ENCODE data around the gene PATE4.
"Not testable (repeated sequence)": the region's sequence is repeated elsewhere in the genome, so short reads cannot be mapped to it uniquely, and the experiment has no call there.

The PATE4 gene

DNA sequence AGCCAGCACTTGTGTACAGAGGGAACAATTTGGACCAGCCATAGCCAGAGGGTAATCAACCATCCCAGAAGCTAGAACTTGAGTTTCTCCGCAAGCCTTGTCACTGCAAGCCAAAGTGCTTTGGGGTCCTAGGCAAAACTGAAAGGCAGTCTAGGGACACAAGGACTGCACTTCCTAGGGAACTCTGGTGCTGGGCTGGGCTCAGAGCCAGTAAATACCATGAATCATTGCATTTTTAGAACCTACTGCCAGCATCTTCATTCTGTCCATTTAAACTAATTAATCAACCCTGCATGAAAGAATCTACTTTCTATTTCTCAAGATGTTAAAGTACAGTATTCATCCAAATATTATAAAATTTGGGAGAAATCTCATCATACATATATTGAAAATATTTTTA is 25.2 kb upstream of the PATE4 start:
- H3K4me3 ChIP-seq, result no peak overlapping the region
- DNase-seq (ENCODE audit: low spot score), result no peak
- TF ChIP-seq, protein P1, sequence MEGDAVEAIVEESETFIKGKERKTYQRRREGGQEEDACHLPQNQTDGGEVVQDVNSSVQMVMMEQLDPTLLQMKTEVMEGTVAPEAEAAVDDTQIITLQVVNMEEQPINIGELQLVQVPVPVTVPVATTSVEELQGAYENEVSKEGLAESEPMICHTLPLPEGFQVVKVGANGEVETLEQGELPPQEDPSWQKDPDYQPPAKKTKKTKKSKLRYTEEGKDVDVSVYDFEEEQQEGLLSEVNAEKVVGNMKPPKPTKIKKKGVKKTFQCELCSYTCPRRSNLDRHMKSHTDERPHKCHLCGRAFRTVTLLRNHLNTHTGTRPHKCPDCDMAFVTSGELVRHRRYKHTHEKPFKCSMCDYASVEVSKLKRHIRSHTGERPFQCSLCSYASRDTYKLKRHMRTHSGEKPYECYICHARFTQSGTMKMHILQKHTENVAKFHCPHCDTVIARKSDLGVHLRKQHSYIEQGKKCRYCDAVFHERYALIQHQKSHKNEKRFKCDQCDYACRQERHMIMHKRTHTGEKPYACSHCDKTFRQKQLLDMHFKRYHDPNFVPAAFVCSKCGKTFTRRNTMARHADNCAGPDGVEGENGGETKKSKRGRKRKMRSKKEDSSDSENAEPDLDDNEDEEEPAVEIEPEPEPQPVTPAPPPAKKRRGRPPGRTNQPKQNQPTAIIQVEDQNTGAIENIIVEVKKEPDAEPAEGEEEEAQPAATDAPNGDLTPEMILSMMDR (IDR thresholded peaks at IDR 0.05), result no peak
- no peak overlapping the region for H3K27ac ChIP-seq

DNA sequence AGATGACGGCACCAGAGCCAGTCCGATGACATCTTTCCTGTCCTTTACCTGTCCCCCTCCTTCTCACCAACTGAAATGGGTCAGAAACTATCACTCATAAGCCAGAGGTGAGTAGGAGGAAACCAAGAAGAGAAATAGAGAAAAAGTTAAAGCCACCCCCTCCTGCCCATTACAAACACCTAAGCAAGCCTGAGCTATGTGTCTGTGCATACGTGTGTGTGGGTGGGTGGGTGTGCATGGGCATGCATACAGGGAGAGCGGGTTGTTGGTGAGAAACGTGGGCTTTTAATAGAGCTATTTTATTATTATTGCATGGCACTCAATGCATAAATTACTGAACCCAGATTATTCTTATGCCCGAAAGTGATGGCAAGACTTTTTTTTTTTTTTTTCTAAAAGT is 2.6 kb downstream of the PATE4 start:
- no peak overlapping the region for H3K27ac ChIP-seq
- no peak overlapping the region for H3K4me3 ChIP-seq
- DNase-seq (ENCODE audit: low spot score), result no peak
- TF ChIP-seq, protein P1 (IDR thresholded peaks at IDR 0.05), result no peak

DNA sequence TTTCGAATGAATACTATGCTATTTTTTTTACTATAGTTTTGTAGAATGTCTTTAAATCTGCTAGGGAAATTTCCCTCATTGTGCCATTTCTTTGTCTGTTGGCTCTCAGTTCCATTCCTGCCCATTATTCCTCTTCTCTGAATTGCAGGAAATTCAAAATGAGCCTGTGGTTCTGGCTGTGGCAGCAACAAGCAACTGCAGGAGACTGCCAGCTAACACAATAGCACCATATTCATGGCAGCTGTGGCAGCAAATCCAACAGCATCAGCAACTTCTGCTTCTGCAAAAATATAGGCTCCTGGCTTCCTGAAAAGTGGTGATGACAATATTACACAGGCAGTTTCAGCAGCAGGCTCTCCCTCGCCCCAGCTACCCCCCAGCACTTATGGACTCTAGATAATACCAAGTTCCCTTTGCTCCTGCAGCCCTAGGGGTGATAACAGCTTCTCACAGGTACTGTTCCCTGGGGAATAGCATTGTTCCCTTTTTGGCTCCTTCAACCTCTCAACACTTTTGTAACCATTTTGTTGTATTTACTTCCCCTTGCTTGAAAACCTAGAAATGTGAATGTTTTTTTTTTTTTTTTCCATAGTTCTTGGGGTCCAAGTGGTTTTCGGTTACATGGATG is 9.3 kb downstream of the PATE4 start:
- TF ChIP-seq, protein P1 (IDR thresholded peaks at IDR 0.05), result no peak
- H3K27ac ChIP-seq, result no peak overlapping the region
- DNase-seq (ENCODE audit: low spot score), result no peak
- no peak overlapping the region for H3K4me3 ChIP-seq

DNA sequence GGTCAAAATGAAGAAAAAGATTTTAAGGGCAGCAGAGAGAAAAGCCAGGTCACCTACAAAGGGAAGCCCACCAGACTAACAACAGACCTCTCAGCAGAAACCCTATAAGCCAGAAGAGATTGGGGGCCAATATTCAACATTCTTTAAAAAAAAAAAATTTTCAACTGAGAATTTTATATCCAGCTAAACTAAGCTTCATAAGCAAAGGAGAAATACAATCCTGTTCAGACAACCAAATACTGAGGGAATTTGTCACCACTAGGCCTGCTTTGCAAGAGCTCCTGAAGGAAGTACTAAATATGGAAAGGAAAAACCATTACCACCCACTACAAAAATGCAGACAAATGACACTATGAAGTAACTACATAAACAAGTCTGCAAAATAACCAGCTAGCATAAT is 13.1 kb downstream of the PATE4 start:
- DNase-seq (ENCODE audit: low spot score), result no peak
- TF ChIP-seq, protein P1 (IDR thresholded peaks at IDR 0.05), result no peak
- no peak overlapping the region for H3K27ac ChIP-seq
- no peak overlapping the region for H3K4me3 ChIP-seq

DNA sequence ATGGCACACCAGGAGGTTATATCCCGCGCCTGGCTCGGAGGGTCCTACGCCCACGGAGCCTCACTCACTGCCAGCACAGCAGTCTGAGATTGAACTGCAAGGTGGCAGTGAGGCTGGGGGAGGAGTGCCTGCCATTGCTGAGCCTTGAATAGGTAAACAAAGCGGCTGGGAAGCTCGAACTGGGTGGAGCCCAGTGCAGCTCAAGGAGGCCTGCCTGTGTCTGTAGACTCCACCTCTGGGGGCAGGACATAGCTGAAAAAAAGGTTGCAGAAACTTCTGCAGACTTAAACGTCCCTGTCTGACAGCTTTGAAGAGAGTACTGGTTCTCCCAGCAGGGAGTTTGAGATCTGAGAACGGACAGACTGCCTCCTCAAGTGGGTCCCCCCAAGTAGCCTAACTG is 24.6 kb downstream of the PATE4 start:
- H3K4me3 ChIP-seq; DNase-seq (ENCODE audit: low spot score); H3K27ac ChIP-seq: not testable (repeated sequence)

DNA sequence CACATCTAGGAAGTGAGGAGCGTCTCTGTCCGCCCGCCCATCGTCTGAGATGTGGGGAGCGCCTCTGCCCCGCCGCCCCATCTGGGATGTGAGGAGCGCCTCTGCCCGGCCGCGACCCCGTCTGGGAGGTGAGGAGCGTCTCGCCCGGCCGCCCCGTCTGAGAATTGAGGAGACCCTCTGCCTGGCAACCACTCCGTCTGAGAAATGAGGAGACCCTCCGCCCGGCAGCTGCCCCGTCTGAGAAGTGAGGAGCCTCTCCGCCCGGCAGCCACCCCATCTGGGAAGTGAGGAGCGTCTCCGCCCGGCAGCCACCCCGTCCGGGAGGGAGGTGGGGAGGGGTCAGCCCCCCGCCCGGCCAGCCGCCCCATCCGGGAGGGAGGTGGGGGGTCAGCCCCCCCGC is 29.7 kb downstream of the PATE4 start:
- DNase-seq (ENCODE audit: low spot score); H3K27ac ChIP-seq; H3K4me3 ChIP-seq: not testable (repeated sequence)

DNA sequence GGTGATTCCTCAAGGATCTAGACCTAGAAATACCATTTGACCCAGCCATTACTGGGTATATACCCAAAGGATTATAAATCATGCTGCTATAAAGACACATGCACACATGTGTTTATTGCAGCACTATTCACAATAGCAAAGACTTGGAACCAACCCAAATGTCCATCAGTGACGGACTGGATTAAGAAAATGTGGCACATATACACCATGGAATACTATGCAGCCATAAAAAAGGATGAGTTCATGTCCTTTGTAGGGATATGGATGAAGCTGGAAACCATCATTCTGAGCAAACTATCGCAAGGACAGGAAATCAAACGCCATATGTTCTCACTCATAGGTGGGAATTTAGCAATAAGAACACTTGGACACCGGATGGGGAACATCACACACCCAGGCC is 32.2 kb downstream of the PATE4 start:
- not testable (repeated sequence) for DNase-seq (ENCODE audit: low spot score); H3K4me3 ChIP-seq; H3K27ac ChIP-seq

DNA sequence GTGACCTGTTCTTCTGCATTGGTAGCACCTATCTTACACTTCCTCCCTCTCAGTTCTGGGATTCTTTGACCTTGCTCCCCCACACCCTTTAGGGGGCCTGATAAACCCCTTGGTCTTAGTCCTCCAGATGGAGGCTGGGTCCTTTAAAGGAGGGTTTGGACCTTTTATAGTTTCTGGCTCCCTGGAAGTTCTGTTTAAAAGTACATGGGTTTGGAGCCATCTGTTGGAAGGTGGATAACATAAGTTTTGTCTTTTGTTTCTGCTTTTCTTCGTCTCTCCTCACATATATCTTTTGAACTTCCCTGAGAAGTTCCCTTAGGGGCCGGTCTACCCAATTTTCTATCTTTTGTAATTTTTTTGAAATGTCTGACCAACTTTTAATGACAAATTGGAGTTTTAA is 36.4 kb downstream of the PATE4 start:
- no peak overlapping the region for H3K4me3 ChIP-seq
- TF ChIP-seq, protein P1 (IDR thresholded peaks at IDR 0.05), result no peak
- DNase-seq (ENCODE audit: low spot score), result no peak
- no peak overlapping the region for H3K27ac ChIP-seq
